ENCODE data around the gene KIF2B.
"Not testable (repeated sequence)": the region's sequence is repeated elsewhere in the genome, so short reads cannot be mapped to it uniquely, and the experiment has no call there.

KIF2B gene

GRCh38 chr17:53822764-53823163, at the start of gene KIF2B:
Gene KIF2B, plus strand, starts transcription at chr17:53822927. Its CDS starts 107 bp downstream, at chr17:53823034.
- ATAC-seq = no peak
- peaks cover 9% of the 10 kb centered on the region for H3K9me3 Mint-ChIP-seq
- no peak within 1 kb of the TSS for H3K27ac Mint-ChIP-seq
- H3K4me1 Mint-ChIP-seq = no peaks in the 10 kb centered on the region
- no peaks in the 10 kb centered on the region for H3K36me3 Mint-ChIP-seq
- no peaks in the 10 kb centered on the region for H3K27me3 Mint-ChIP-seq
- no peak within 1 kb of the TSS for H3K4me3 Mint-ChIP-seq

- ATAC-seq = no peak
- no peaks in the 10 kb centered on the region for H3K27me3 Mint-ChIP-seq
- no peaks in the 10 kb centered on the region for H3K36me3 Mint-ChIP-seq
- H3K4me1 Mint-ChIP-seq = no peaks in the 10 kb centered on the region
- H3K4me3 Mint-ChIP-seq = no peak overlapping the region
- no peak overlapping the region for H3K27ac Mint-ChIP-seq
- H3K9me3 Mint-ChIP-seq = peaks cover 6% of the 10 kb centered on the region
Measured at GRCh38 chr17:53780320-53780719, 42.4 kb upstream of the KIF2B start.

GRCh38 chr17:53791551-53791950, 31.2 kb upstream of the KIF2B start:
- peaks cover 3% of the 10 kb centered on the region for H3K9me3 Mint-ChIP-seq
- H3K36me3 Mint-ChIP-seq = no peaks in the 10 kb centered on the region
- H3K4me3 Mint-ChIP-seq = no peak overlapping the region
- peak; percentile 27 for ATAC-seq
- H3K4me1 Mint-ChIP-seq = no peaks in the 10 kb centered on the region
- H3K27ac Mint-ChIP-seq = no peak overlapping the region
- no peaks in the 10 kb centered on the region for H3K27me3 Mint-ChIP-seq

GRCh38 chr17:53792451-53792850, 30.3 kb upstream of the KIF2B start:
- Mint-ChIP-seq H3K27ac (no peak overlapping the region), H3K4me1 (no peaks in the 10 kb centered on the region), H3K36me3 (no peaks in the 10 kb centered on the region)

GRCh38 chr17:53792997-53793396, 29.7 kb upstream of the KIF2B start:
- no peaks in the 10 kb centered on the region for H3K27me3 Mint-ChIP-seq
- H3K4me1 Mint-ChIP-seq = no peaks in the 10 kb centered on the region
- H3K27ac Mint-ChIP-seq = no peak overlapping the region
- H3K36me3 Mint-ChIP-seq = no peaks in the 10 kb centered on the region
- ATAC-seq = no peak
- no peak overlapping the region for H3K4me3 Mint-ChIP-seq
- peaks cover 3% of the 10 kb centered on the region for H3K9me3 Mint-ChIP-seq

More at GRCh38 chr17:53792451-53792850, 30.3 kb upstream of the KIF2B start:
- no peak overlapping the region for H3K4me3 Mint-ChIP-seq
- H3K27me3 Mint-ChIP-seq = no peaks in the 10 kb centered on the region
- no peak for ATAC-seq
- H3K9me3 Mint-ChIP-seq = peaks cover 3% of the 10 kb centered on the region

GRCh38 chr17:53794875-53795274, 27.9 kb upstream of the KIF2B start:
- Mint-ChIP-seq H3K4me3 (no peak overlapping the region), H3K4me1 (no peaks in the 10 kb centered on the region)

GRCh38 chr17:53796642-53797041, 26.1 kb upstream of the KIF2B start:
- peaks cover 3% of the 10 kb centered on the region for H3K9me3 Mint-ChIP-seq
- no peak overlapping the region for H3K27ac Mint-ChIP-seq
- ATAC-seq = no peak
- no peaks in the 10 kb centered on the region for H3K36me3 Mint-ChIP-seq
- no peaks in the 10 kb centered on the region for H3K4me1 Mint-ChIP-seq
- no peaks in the 10 kb centered on the region for H3K27me3 Mint-ChIP-seq
- no peak overlapping the region for H3K4me3 Mint-ChIP-seq

More at GRCh38 chr17:53794875-53795274, 27.9 kb upstream of the KIF2B start:
- ATAC-seq = no peak
- H3K27ac Mint-ChIP-seq = no peak overlapping the region
- peaks cover 3% of the 10 kb centered on the region for H3K9me3 Mint-ChIP-seq
- H3K27me3 Mint-ChIP-seq = no peaks in the 10 kb centered on the region
- no peaks in the 10 kb centered on the region for H3K36me3 Mint-ChIP-seq

- H3K4me1 Mint-ChIP-seq = no peaks in the 10 kb centered on the region
- no peak overlapping the region for H3K27ac Mint-ChIP-seq
- H3K27me3 Mint-ChIP-seq = no peaks in the 10 kb centered on the region
- ATAC-seq = no peak
- peaks cover 3% of the 10 kb centered on the region for H3K9me3 Mint-ChIP-seq
- no peak overlapping the region for H3K4me3 Mint-ChIP-seq
- no peaks in the 10 kb centered on the region for H3K36me3 Mint-ChIP-seq
Measured at GRCh38 chr17:53797501-53797900, 25.2 kb upstream of the KIF2B start.

GRCh38 chr17:53804437-53804836, 18.3 kb upstream of the KIF2B start:
- Mint-ChIP-seq H3K36me3 (no peaks in the 10 kb centered on the region), H3K4me3 (no peak overlapping the region), H3K27me3 (no peaks in the 10 kb centered on the region), H3K4me1 (no peaks in the 10 kb centered on the region), H3K9me3 (no peaks in the 10 kb centered on the region), H3K27ac (no peak overlapping the region)
- ATAC-seq = no peak

GRCh38 chr17:53806473-53806872, 16.3 kb upstream of the KIF2B start:
- Mint-ChIP-seq H3K27me3 (no peaks in the 10 kb centered on the region), H3K9me3 (no peaks in the 10 kb centered on the region)
- no peak for ATAC-seq

GRCh38 chr17:53807286-53807685, 15.4 kb upstream of the KIF2B start:
- H3K27ac Mint-ChIP-seq = no peak overlapping the region
- H3K36me3 Mint-ChIP-seq = no peaks in the 10 kb centered on the region
- H3K9me3 Mint-ChIP-seq = no peaks in the 10 kb centered on the region
- H3K4me1 Mint-ChIP-seq = no peaks in the 10 kb centered on the region
- H3K27me3 Mint-ChIP-seq = no peaks in the 10 kb centered on the region
- no peak overlapping the region for H3K4me3 Mint-ChIP-seq
- no peak for ATAC-seq

More at GRCh38 chr17:53806473-53806872, 16.3 kb upstream of the KIF2B start:
- no peak overlapping the region for H3K4me3 Mint-ChIP-seq
- H3K36me3 Mint-ChIP-seq = no peaks in the 10 kb centered on the region
- H3K4me1 Mint-ChIP-seq = no peaks in the 10 kb centered on the region
- H3K27ac Mint-ChIP-seq = no peak overlapping the region

- no peaks in the 10 kb centered on the region for H3K36me3 Mint-ChIP-seq
- H3K27me3 Mint-ChIP-seq = no peaks in the 10 kb centered on the region
- no peak overlapping the region for H3K4me3 Mint-ChIP-seq
Measured at GRCh38 chr17:53818271-53818670, 4.5 kb upstream of the KIF2B start.

GRCh38 chr17:53818929-53819328, 3.8 kb upstream of the KIF2B start:
- Mint-ChIP-seq H3K9me3 (peaks cover 8% of the 10 kb centered on the region), H3K4me3 (no peak overlapping the region), H3K4me1 (no peaks in the 10 kb centered on the region), H3K36me3 (no peaks in the 10 kb centered on the region), H3K27me3 (no peaks in the 10 kb centered on the region), H3K27ac (no peak overlapping the region)
- no peak for ATAC-seq

More at GRCh38 chr17:53818271-53818670, 4.5 kb upstream of the KIF2B start:
- ATAC-seq = no peak
- Mint-ChIP-seq H3K4me1 (no peaks in the 10 kb centered on the region), H3K9me3 (peaks cover 8% of the 10 kb centered on the region), H3K27ac (no peak overlapping the region)

- no peaks in the 10 kb centered on the region for H3K4me1 Mint-ChIP-seq
- no peak overlapping the region for H3K4me3 Mint-ChIP-seq
- no peak overlapping the region for H3K27ac Mint-ChIP-seq
- H3K36me3 Mint-ChIP-seq = no peaks in the 10 kb centered on the region
- no peak for ATAC-seq
- no peaks in the 10 kb centered on the region for H3K27me3 Mint-ChIP-seq
- H3K9me3 Mint-ChIP-seq = peaks cover 11% of the 10 kb centered on the region
Measured at GRCh38 chr17:53819956-53820355, 2.8 kb upstream of the KIF2B start.

GRCh38 chr17:53823341-53824050, 769 bp downstream of the KIF2B start:
- Mint-ChIP-seq H3K36me3 (no peaks in the 10 kb centered on the region), H3K4me3 (no peak overlapping the region), H3K27me3 (no peaks in the 10 kb centered on the region), H3K4me1 (no peaks in the 10 kb centered on the region), H3K27ac (no peak overlapping the region), H3K9me3 (peaks cover 9% of the 10 kb centered on the region)
- ATAC-seq = no peak

- not testable (repeated sequence) for H3K36me3 Mint-ChIP-seq, ATAC-seq, H3K27me3 Mint-ChIP-seq, H3K4me1 Mint-ChIP-seq, H3K27ac Mint-ChIP-seq, H3K4me3 Mint-ChIP-seq, H3K9me3 Mint-ChIP-seq
Measured at GRCh38 chr17:53834771-53835170, 12.0 kb downstream of the KIF2B start.

Data from stimulated activated memory B cell treated with anti-CD40 and anti-IgM and Interleukin-4, amounts not matched to agents 10 μg/mL and 1 μg/mL and 100 μg/mL, for 72 hours (primary cell).